Neural progenitor cell (in vitro differentiated cells): Measurements from ENCODE around the gene PLOD1. TPM values are rescaled to one million over a fixed set of nuclear protein-coding genes. Genes with fewer than 3 reads are reported as not detected.

Experiments
- DNase-seq: peaks from one replicate; pipeline ENCODE4 v3.0.0-alpha.2; 2016; ENCODE audit warnings: low spot score
- H2AFZ ChIP-seq: fragments of 200-600 bp; sonication (generic); replicated peaks from 2 replicates; pipeline ENCODE4 v1.6.1; 2016; ENCODE audit warnings: antibody characterized with exemption
- H3F3A ChIP-seq: fragments of 200-600 bp; sonication (generic); 2 replicates; pipeline ENCODE4 v1.6.1; 2016; ENCODE audit warnings: antibody characterized with exemption, low read depth
- H3K27ac ChIP-seq: fragments of 200-600 bp; sonication (generic); 2 replicates; pipeline ENCODE4 v1.5.1; 2016; ENCODE audit warnings: mild to moderate bottlenecking
- H3K27me3 ChIP-seq: fragments of 200-600 bp; sonication (generic); 2 replicates; pipeline ENCODE4 v1.6.1; 2016; ENCODE audit warnings: mild to moderate bottlenecking, moderate library complexity
- H3K36me3 ChIP-seq: fragments of 200-600 bp; sonication (generic); 2 replicates; pipeline ENCODE4 v1.5.1; 2016
- H3K4me1 ChIP-seq: fragments of 200-600 bp; sonication (generic); 2 replicates; pipeline ENCODE4 v1.6.1; 2016; ENCODE audit warnings: mixed run types
- H3K4me2 ChIP-seq: fragments of 200-600 bp; sonication (generic); 2 replicates; pipeline ENCODE4 v1.6.1; 2016
- H3K4me3 ChIP-seq: fragments of 200-600 bp; sonication (generic); 2 replicates; pipeline ENCODE4 v1.5.1; 2016
- H3K79me2 ChIP-seq: fragments of 200-600 bp; sonication (generic); 2 replicates; pipeline ENCODE4 v1.6.1; 2016; ENCODE audit warnings: low read depth
- H3K9ac ChIP-seq: fragments of 200-600 bp; sonication (generic); 2 replicates; pipeline ENCODE4 v1.6.1; 2016
- H3K9me3 ChIP-seq: fragments of 200-600 bp; sonication (generic); 2 replicates; pipeline ENCODE4 v1.5.1; 2016; ENCODE audit warnings: low read depth
- H4K20me1 ChIP-seq: fragments of 200-600 bp; sonication (generic); 2 replicates; pipeline ENCODE4 v1.6.1; 2016; ENCODE audit warnings: low read depth
- H3K27ac Mint-ChIP-seq: 3 replicates; pipeline ENCODE4 v1.8.0; 2021; ENCODE audit warnings: mixed read lengths
- H3K27me3 Mint-ChIP-seq: 2 replicates; pipeline ENCODE4 v1.8.0; 2022; ENCODE audit warnings: low read depth, mild to moderate bottlenecking, inconsistent platforms, moderate library complexity, mixed read lengths; ENCODE audit not compliant: insufficient read depth
- H3K36me3 Mint-ChIP-seq: 3 replicates; pipeline ENCODE4 v1.8.0; 2021; ENCODE audit warnings: mixed read lengths
- H3K4me1 Mint-ChIP-seq: 3 replicates; pipeline ENCODE4 v1.8.0; 2021; ENCODE audit warnings: mixed read lengths
- H3K4me3 Mint-ChIP-seq: 3 replicates; pipeline ENCODE4 v1.8.0; 2021; ENCODE audit warnings: mild to moderate bottlenecking, moderate library complexity, mixed read lengths
- H3K9me3 Mint-ChIP-seq: 3 replicates; pipeline ENCODE4 v1.8.0; 2020; ENCODE audit warnings: mixed read lengths
- EZH2 ChIP-seq: fragments of 200-600 bp; sonication (generic); IDR thresholded peaks from 2 replicates; pipeline ENCODE4 v1.6.1; 2017; ENCODE audit warnings: antibody characterized with exemption, mild to moderate bottlenecking, moderate library complexity
- EZH2phosphoT487 ChIP-seq: fragments of 200-600 bp; sonication (generic); IDR thresholded peaks from 2 replicates; pipeline ENCODE4 v1.6.1; 2017; ENCODE audit warnings: antibody characterized with exemption
- total RNA-seq: library from RNA; depleted of rRNA; stranded (reverse); fragments of >200 nt; gene quantifications from 2 replicates; pipeline ENCODE4 v1.2.3, GENCODE V29; 2015; ENCODE audit warnings: low replicate concordance
- TF ChIP-seq, protein P1 (sequence below): fragments of 200-600 bp; sonication (generic); IDR thresholded peaks from 2 replicates; pipeline ENCODE4 v1.5.1; 2017; ENCODE audit warnings: antibody characterized with exemption, mild to moderate bottlenecking

PLOD1 gene
- total RNA-seq, 1 donor from 2014 or later: 27.2 TPM

DNA sequence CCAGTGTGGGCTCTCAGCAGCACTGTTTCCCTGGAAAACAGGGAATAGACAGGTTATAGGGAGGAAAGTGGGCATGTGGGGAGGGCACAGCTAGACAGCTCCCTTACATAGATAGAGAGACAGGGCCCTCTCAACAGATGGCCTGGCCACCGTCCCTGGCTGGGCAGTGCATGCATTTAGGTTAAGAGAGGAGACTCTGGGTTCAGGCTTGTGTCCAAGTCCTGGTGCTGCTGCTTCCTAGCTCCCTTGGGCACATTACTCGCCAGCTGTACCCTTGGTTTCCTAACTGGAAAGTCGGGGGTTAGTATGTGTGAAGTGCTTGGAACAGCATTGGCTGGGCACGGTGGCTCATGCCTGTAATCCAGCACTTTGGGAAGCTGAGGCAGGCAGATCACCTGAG is 9.1 kb downstream of the PLOD1 start:
- Mint-ChIP-seq H3K4me1 (peaks cover 36% of the 10 kb centered on the region), H3K4me3 (no peak overlapping the region), H3K36me3 (peaks cover 11% of the 10 kb centered on the region), H3K27me3 (peaks cover 4% of the 10 kb centered on the region), H3K27ac (peak overlapping the region; percentile 92), H3K9me3 (no peaks in the 10 kb centered on the region)
- Histone ChIP-seq H2AFZ (no peak overlapping the region), H3K9me3 (no peaks in the 10 kb centered on the region), H3K4me3 (no peak overlapping the region), H3K36me3 (no peaks in the 10 kb centered on the region), H3K9ac (no peak overlapping the region), H3K4me2 (no peak overlapping the region), H4K20me1 (no peaks in the 10 kb centered on the region), H3K27ac (no peak overlapping the region), H3F3A (peaks cover 8% of the 10 kb centered on the region), H3K27me3 (no peaks in the 10 kb centered on the region), H3K79me2 (no peaks in the 10 kb centered on the region), H3K4me1 (peaks cover 5% of the 10 kb centered on the region)
- no peak for DNase-seq
- TF ChIP-seq, protein P1, sequence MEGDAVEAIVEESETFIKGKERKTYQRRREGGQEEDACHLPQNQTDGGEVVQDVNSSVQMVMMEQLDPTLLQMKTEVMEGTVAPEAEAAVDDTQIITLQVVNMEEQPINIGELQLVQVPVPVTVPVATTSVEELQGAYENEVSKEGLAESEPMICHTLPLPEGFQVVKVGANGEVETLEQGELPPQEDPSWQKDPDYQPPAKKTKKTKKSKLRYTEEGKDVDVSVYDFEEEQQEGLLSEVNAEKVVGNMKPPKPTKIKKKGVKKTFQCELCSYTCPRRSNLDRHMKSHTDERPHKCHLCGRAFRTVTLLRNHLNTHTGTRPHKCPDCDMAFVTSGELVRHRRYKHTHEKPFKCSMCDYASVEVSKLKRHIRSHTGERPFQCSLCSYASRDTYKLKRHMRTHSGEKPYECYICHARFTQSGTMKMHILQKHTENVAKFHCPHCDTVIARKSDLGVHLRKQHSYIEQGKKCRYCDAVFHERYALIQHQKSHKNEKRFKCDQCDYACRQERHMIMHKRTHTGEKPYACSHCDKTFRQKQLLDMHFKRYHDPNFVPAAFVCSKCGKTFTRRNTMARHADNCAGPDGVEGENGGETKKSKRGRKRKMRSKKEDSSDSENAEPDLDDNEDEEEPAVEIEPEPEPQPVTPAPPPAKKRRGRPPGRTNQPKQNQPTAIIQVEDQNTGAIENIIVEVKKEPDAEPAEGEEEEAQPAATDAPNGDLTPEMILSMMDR: no peak
- no peak for TF ChIP-seq EZH2
- no peak for TF ChIP-seq EZH2phosphoT487

DNA sequence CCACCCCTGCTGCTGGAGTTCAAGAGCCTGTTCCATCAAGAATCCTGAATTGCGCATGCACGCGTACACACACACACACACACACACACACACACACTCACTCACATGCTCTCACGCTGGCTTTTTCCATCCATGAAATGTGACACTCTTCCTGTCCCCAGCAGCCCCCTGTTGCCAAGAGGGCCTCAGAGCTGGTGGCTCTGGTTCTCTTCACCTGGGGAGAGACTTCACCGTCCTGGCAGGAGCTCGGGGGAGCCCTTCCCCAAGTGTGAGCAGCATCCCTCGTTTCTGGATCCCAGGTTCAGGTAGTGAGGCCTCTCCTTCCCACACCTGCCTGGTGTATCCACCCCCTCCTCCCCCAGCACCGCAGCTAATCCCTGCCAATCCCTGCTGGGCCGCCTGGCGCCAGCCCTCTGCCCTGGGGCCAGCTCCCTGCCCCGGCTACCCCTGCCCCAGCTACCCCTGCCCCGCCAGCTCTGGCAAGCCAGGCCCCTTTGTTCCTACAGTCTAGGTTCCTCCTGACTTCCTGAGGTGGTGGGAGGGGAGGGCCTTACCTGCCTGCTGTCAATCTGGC is 9.9 kb downstream of the PLOD1 start:
- no peaks in the 10 kb centered on the region for H3K9me3 ChIP-seq
- H3K27ac ChIP-seq: no peak overlapping the region
- H3K9me3 Mint-ChIP-seq: no peaks in the 10 kb centered on the region
- TF ChIP-seq EZH2 (no peak), EZH2phosphoT487 (no peak)
- TF ChIP-seq, protein P1: no peak
- no peak overlapping the region for H2AFZ ChIP-seq
- no peak overlapping the region for H3K9ac ChIP-seq
- H3K4me1 ChIP-seq: peaks cover 5% of the 10 kb centered on the region
- H4K20me1 ChIP-seq: no peaks in the 10 kb centered on the region
- H3F3A ChIP-seq: peaks cover 8% of the 10 kb centered on the region
- H3K36me3 Mint-ChIP-seq: peaks cover 15% of the 10 kb centered on the region
- no peaks in the 10 kb centered on the region for H3K36me3 ChIP-seq
- H3K27me3 Mint-ChIP-seq: peaks cover 9% of the 10 kb centered on the region
- no peaks in the 10 kb centered on the region for H3K79me2 ChIP-seq
- no peaks in the 10 kb centered on the region for H3K27me3 ChIP-seq
- peaks cover 32% of the 10 kb centered on the region for H3K4me1 Mint-ChIP-seq
- peak overlapping the region; percentile 49 for H3K4me2 ChIP-seq
- DNase-seq: peak; percentile 53
- peak overlapping the region; percentile 94 for H3K27ac Mint-ChIP-seq
- H3K4me3 Mint-ChIP-seq: peak overlapping the region; percentile 71
- no peak overlapping the region for H3K4me3 ChIP-seq

DNA sequence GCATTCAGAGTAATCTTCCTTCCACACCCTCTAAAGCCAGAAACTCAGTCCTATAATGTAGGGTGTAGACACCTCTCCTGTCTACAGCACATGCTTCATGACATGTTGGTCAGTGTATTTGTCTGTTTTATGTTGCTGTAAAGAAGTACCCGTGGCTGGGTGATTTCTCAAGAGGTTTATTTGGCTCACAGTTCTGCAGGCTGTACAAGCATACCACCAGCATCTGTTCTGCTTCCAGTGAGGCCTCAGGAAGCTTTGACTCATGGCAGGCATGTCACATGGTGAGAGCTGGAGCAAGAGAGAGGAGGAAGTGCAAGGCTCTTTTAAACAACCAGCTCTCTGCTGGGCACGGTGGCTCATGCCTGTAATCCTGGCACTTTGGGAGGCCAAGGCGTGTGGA is 12.1 kb downstream of the PLOD1 start:
- Histone ChIP-seq H3K4me3 (no peak overlapping the region), H4K20me1 (no peaks in the 10 kb centered on the region), H3K9ac (no peak overlapping the region), H3K79me2 (no peaks in the 10 kb centered on the region), H3K36me3 (no peaks in the 10 kb centered on the region), H3K9me3 (no peaks in the 10 kb centered on the region), H3K27ac (no peak overlapping the region), H3K27me3 (no peaks in the 10 kb centered on the region), H3K4me1 (peaks cover 5% of the 10 kb centered on the region), H2AFZ (no peak overlapping the region), H3K4me2 (no peak overlapping the region), H3F3A (peaks cover 2% of the 10 kb centered on the region)
- Mint-ChIP-seq H3K36me3 (peaks cover 23% of the 10 kb centered on the region), H3K27ac (peak overlapping the region; percentile 85), H3K9me3 (no peaks in the 10 kb centered on the region), H3K27me3 (peaks cover 14% of the 10 kb centered on the region), H3K4me1 (peaks cover 32% of the 10 kb centered on the region), H3K4me3 (no peak overlapping the region)
- DNase-seq: no peak
- TF ChIP-seq EZH2: no peak
- no peak for TF ChIP-seq EZH2phosphoT487
- TF ChIP-seq, protein P1: no peak
